EH (cell line): ENCODE results near the gene PITHD1.
"Not testable (repeated sequence)": the region's sequence is repeated elsewhere in the genome, so short reads cannot be mapped to it uniquely, and the experiment has no call there.

Experiments
- DNase-seq: peaks from one replicate; pipeline ENCODE4 v3.0.0-alpha.2; 2015; ENCODE audit warnings: low read depth

The PITHD1 gene

GRCh38 chr1:23825762-23826522 lies 47.7 kb downstream of the PITHD1 start:
- DNase-seq = no peak

- not testable (repeated sequence) for DNase-seq
Observed at GRCh38 chr1:23826590-23826989, 48.4 kb downstream of the PITHD1 start.

- no peak for DNase-seq
Observed at GRCh38 chr1:23827717-23828116, 49.5 kb downstream of the PITHD1 start.

- DNase-seq = not testable (repeated sequence)
Observed at GRCh38 chr1:23834156-23834555, 55.9 kb downstream of the PITHD1 start.

- no peak for DNase-seq
Observed at GRCh38 chr1:23836037-23836436, 57.8 kb downstream of the PITHD1 start.
